CD14-positive monocyte (primary cell): ENCODE measurements around the gene ELAPOR2. TPM values are rescaled to one million over a fixed set of nuclear protein-coding genes. Genes with fewer than 3 reads are reported as not detected.

Experiments used
- DNase-seq, 3 donors: peaks; one replicate each; pipeline ENCODE4 v3.0.0-alpha.2; 2011 to 2022
- H2AFZ ChIP-seq: 2 replicates; pipeline ENCODE4 v1.6.0; 2012; ENCODE audit warnings: mild to moderate bottlenecking, low read depth, low read length, inconsistent platforms; ENCODE audit not compliant: insufficient read depth, poor library complexity, severe bottlenecking
- H3K27ac ChIP-seq, 2 donors: 1 replicate in 1 of 2; 2 replicates in 1 of 2; pipeline ENCODE4 v1.5.1; 2012 to 2013; ENCODE audit warnings: low read length in 2 of 2, control low read depth in 1 of 2, inconsistent platforms in 1 of 2, low read depth in 1 of 2, mild to moderate bottlenecking in 1 of 2
- H3K27me3 ChIP-seq, 2 donors: one replicate each; pipeline versions ENCODE4 v1.6.0 to v1.6.1; 2011 to 2013; ENCODE audit warnings: low read length in 2 of 2; ENCODE audit not compliant: control insufficient read depth in 2 of 2, insufficient read depth in 2 of 2
- H3K36me3 ChIP-seq, 2 donors: replicated peaks in 1 of 2; 1 replicate in 1 of 2; 2 replicates in 1 of 2; pipeline versions ENCODE4 v1.5.1 to v1.6.1; 2012 to 2013; ENCODE audit warnings: low read length in 2 of 2, control low read depth in 1 of 2, inconsistent platforms in 1 of 2, mild to moderate bottlenecking in 1 of 2; ENCODE audit not compliant: insufficient read depth in 2 of 2, control insufficient read depth in 1 of 2
- H3K4me1 ChIP-seq, 2 donors: 1 replicate in 1 of 2; 2 replicates in 1 of 2; pipeline versions ENCODE4 v1.5.1 to v1.6.1; 2012 to 2013; ENCODE audit warnings: low read length in 2 of 2, control low read depth in 1 of 2, inconsistent platforms in 1 of 2, mild to moderate bottlenecking in 1 of 2, moderate library complexity in 1 of 2; ENCODE audit not compliant: insufficient read depth in 2 of 2, control insufficient read depth in 1 of 2
- H3K4me2 ChIP-seq: replicated peaks from 2 replicates; pipeline ENCODE3; 2012; ENCODE audit warnings: low read length, moderate library complexity, mild to moderate bottlenecking; ENCODE audit not compliant: poor library complexity, severe bottlenecking; ENCODE audit errors: extremely low read depth
- H3K4me3 ChIP-seq, 3 experiments: fragments of 200-600 bp in 1 of 3; sonication (generic) in 1 of 3; replicated peaks in 1 of 3; 1 replicate in 2 of 3; 2 replicates in 1 of 3; pipeline ENCODE4 v1.5.1; 2011 to 2013; ENCODE audit warnings: low read length in 3 of 3, mild to moderate bottlenecking in 3 of 3, control low read depth in 2 of 3, low read depth in 2 of 3, inconsistent platforms in 1 of 3, moderate library complexity in 1 of 3
- H3K79me2 ChIP-seq: 2 replicates; pipeline ENCODE4 v1.6.0; 2012; ENCODE audit warnings: mild to moderate bottlenecking, control low read depth, inconsistent platforms, low read length, moderate library complexity; ENCODE audit not compliant: insufficient read depth
- H3K9ac ChIP-seq: 2 replicates; pipeline ENCODE4 v1.6.0; 2017; ENCODE audit warnings: low read length, mild to moderate bottlenecking; ENCODE audit not compliant: insufficient read depth, poor library complexity, severe bottlenecking
- H3K9me3 ChIP-seq, 2 donors: replicated peaks in 1 of 2; 1 replicate in 1 of 2; 2 replicates in 1 of 2; pipeline versions ENCODE4 v1.5.1 to v1.6.1; 2012 to 2013; ENCODE audit warnings: low read length in 2 of 2, control low read depth in 1 of 2; ENCODE audit not compliant: control insufficient read depth in 1 of 2, insufficient read depth in 1 of 2
- H4K20me1 ChIP-seq: 2 replicates; pipeline ENCODE4 v1.6.0; 2012; ENCODE audit warnings: mild to moderate bottlenecking, low read length, control low read depth, moderate library complexity; ENCODE audit not compliant: insufficient read depth
- H3K27ac Mint-ChIP-seq, 7 donors: one replicate each; pipeline ENCODE4 v1.8.0; 2020; ENCODE audit warnings: mild to moderate bottlenecking in 7 of 7, mixed read lengths in 7 of 7, moderate library complexity in 6 of 7, inconsistent platforms in 2 of 7
- H3K27me3 Mint-ChIP-seq, 3 donors: one replicate each; pipeline ENCODE4 v1.8.0; 2021 to 2022; ENCODE audit warnings: low read depth in 3 of 3, mild to moderate bottlenecking in 3 of 3, mixed read lengths in 3 of 3, moderate library complexity in 3 of 3, inconsistent platforms in 1 of 3
- H3K36me3 Mint-ChIP-seq, 2 donors: one replicate each; pipeline ENCODE4 v1.8.0; 2020; ENCODE audit warnings: mixed read lengths in 2 of 2, inconsistent platforms in 1 of 2, mild to moderate bottlenecking in 1 of 2
- H3K4me1 Mint-ChIP-seq: one replicate; pipeline ENCODE4 v1.8.0; 2020; ENCODE audit warnings: mild to moderate bottlenecking, mixed read lengths
- H3K4me3 Mint-ChIP-seq, 2 donors: one replicate each; pipeline ENCODE4 v1.8.0; 2020; ENCODE audit warnings: mild to moderate bottlenecking in 2 of 2, mixed read lengths in 2 of 2, moderate library complexity in 1 of 2
- H3K9me3 Mint-ChIP-seq, 7 donors: one replicate each; pipeline ENCODE4 v1.8.0; 2020 to 2022; ENCODE audit warnings: mixed read lengths in 7 of 7, mild to moderate bottlenecking in 6 of 7, moderate library complexity in 6 of 7, inconsistent platforms in 2 of 7
- WGBS: methylation state at CpG from one replicate; pipeline ENCODE4 v1.1.5; 2013; ENCODE audit warnings: missing lambda C conversion rate; ENCODE audit not compliant: insufficient coverage; 5-methylcytosine and 5-hydroxymethylcytosine counted together
- intact Hi-C, 2 donors: fragments of 100-400 bp; cut with micrococcal nuclease; formaldehyde crosslinking; loops; one replicate each; pipeline versions ENCODE4 v1.15.0 to v1.15.1; 2023
- polyA plus RNA-seq, 3 donors: library from polyadenylated mRNA; depleted of rRNA in 1 of 3; unstranded in 2 of 3; stranded (reverse) in 1 of 3; fragments of 300-500 nt in 2 of 3; fragments of >200 nt in 1 of 3; fragmentation: Illumina TruSeq in 2 of 3; gene quantifications; 1 replicate in 2 of 3; 2 replicates in 1 of 3; pipeline ENCODE4 v1.2.3, GENCODE V29; 2012 to 2021
- TF ChIP-seq, protein P1 (sequence below): fragments of 200-600 bp; IDR thresholded peaks from one replicate; pipeline ENCODE4 v1.8.0; 2022; ENCODE audit warnings: antibody characterized with exemption, mild to moderate bottlenecking

Gene ELAPOR2
- polyA plus RNA-seq, 3 donors: 0.07 TPM; not detected in 2

GRCh38 chr7:87038993-87039690 lies 20.3 kb downstream of the ELAPOR2 start:
- Histone ChIP-seq H3K9me3 (no peaks in the 10 kb centered on the region), H2AFZ (no peak overlapping the region), H3K4me1 (no peaks in the 10 kb centered on the region), H3K27me3 (no peaks in the 10 kb centered on the region), H3K27ac (no peak overlapping the region), H3K36me3 (no peaks in the 10 kb centered on the region), H4K20me1 (no peaks in the 10 kb centered on the region), H3K4me3 (no peak overlapping the region), H3K9ac (no peak overlapping the region), H3K4me2 (no peak overlapping the region), H3K79me2 (no peaks in the 10 kb centered on the region)
- peaks cover 0 to 3% (median 0%) of the 10 kb centered on the region in 3 donors for H3K27me3 Mint-ChIP-seq
- H3K4me1 Mint-ChIP-seq: no peaks in the 10 kb centered on the region
- no peak overlapping the region for H3K27ac Mint-ChIP-seq
- intact Hi-C loops: no loop called here
- WGBS: 100% methylated on average over 1 of the region's 5 CpGs
- no peaks in the 10 kb centered on the region for H3K36me3 Mint-ChIP-seq
- H3K9me3 Mint-ChIP-seq: peaks cover 3 to 19% (median 11%) of the 10 kb centered on the region in 7 donors
- H3K4me3 Mint-ChIP-seq: peak overlapping the region in 1 of 2 donors; percentile 72
- no peak for DNase-seq
- TF ChIP-seq, protein P1, sequence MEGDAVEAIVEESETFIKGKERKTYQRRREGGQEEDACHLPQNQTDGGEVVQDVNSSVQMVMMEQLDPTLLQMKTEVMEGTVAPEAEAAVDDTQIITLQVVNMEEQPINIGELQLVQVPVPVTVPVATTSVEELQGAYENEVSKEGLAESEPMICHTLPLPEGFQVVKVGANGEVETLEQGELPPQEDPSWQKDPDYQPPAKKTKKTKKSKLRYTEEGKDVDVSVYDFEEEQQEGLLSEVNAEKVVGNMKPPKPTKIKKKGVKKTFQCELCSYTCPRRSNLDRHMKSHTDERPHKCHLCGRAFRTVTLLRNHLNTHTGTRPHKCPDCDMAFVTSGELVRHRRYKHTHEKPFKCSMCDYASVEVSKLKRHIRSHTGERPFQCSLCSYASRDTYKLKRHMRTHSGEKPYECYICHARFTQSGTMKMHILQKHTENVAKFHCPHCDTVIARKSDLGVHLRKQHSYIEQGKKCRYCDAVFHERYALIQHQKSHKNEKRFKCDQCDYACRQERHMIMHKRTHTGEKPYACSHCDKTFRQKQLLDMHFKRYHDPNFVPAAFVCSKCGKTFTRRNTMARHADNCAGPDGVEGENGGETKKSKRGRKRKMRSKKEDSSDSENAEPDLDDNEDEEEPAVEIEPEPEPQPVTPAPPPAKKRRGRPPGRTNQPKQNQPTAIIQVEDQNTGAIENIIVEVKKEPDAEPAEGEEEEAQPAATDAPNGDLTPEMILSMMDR: no peak

GRCh38 chr7:87036985-87037384 lies 22.5 kb downstream of the ELAPOR2 start:
- WGBS: 79% methylated on average over 1 of the region's 2 CpGs
- Mint-ChIP-seq H3K27ac (no peak overlapping the region), H3K4me1 (no peaks in the 10 kb centered on the region), H3K4me3 (no peak overlapping the region), H3K9me3 (peaks cover 3 to 19% (median 11%) of the 10 kb centered on the region in 7 donors), H3K36me3 (no peaks in the 10 kb centered on the region), H3K27me3 (peaks cover 0 to 3% (median 0%) of the 10 kb centered on the region in 3 donors)
- H3K9me3 ChIP-seq: no peaks in the 10 kb centered on the region
- no peak overlapping the region for H3K27ac ChIP-seq
- H3K27me3 ChIP-seq: no peaks in the 10 kb centered on the region
- no peaks in the 10 kb centered on the region for H3K4me1 ChIP-seq
- H3K79me2 ChIP-seq: no peaks in the 10 kb centered on the region
- no peak overlapping the region for H3K4me2 ChIP-seq
- DNase-seq: no peak
- H4K20me1 ChIP-seq: no peaks in the 10 kb centered on the region
- intact Hi-C loops: no loop called here
- H3K4me3 ChIP-seq: no peak overlapping the region
- no peaks in the 10 kb centered on the region for H3K36me3 ChIP-seq
- no peak overlapping the region for H3K9ac ChIP-seq
- TF ChIP-seq, protein P1: no peak
- H2AFZ ChIP-seq: no peak overlapping the region
